GM10248 (cell line): ENCODE measurements around the gene AIDA.

Experiments
- CTCF ChIA-PET: fragments of 300-600 bp; sonication (Branson Sonifier 250); formaldehyde crosslinking; extraction: SDS; loops from one replicate; lab custom pipeline; 2021; ENCODE audit warnings: antibody characterized with exemption; lab: Yijun Ruan, JAX
- POLR2A ChIA-PET: fragments of 350-650 bp; sonication (Branson Sonifier 250); formaldehyde crosslinking; extraction: SDS; loops from one replicate; lab custom pipeline; 2020; ENCODE audit warnings: antibody characterized with exemption; lab: Yijun Ruan, JAX
- DNase-seq: peaks from one replicate; pipeline ENCODE4 v3.0.0; 2012; ENCODE audit errors: extremely low spot score
- CTCF ChIP-seq: IDR thresholded peaks from 2 replicates; pipeline ENCODE4 v1.5.1; 2012; ENCODE audit warnings: mild to moderate bottlenecking, low read depth; ENCODE audit errors: extremely low read depth, missing control alignments, control extremely low read depth

AIDA gene

GRCh38 chr1:222713091-222713961 lies 1.0 kb upstream of the AIDA start:
- TF ChIP-seq CTCF, result no peak
- DNase-seq, result peak; percentile 87
- ChIA-PET POLR2A (interaction anchor here (0.6 to 1.1 kb wide), 2 partner anchors 69 to 948 kb away, joined by 3 to 4 read pairs; no protein-coding TSS in a partner anchor), CTCF (interaction anchor here (1.5 to 1.7 kb wide), 4 partner anchors 8 to 249 kb away, joined by 3 to 6 read pairs (median 4); no protein-coding TSS in a partner anchor)

GRCh38 chr1:222711319-222712252 lies 705 bp downstream of the AIDA start:
- CTCF ChIA-PET, result interaction anchor here (1.5 to 1.6 kb wide), 3 partner anchors 9 to 77 kb away, joined by 3 to 5 read pairs (median 4); no protein-coding TSS in a partner anchor
- POLR2A ChIA-PET, result no interaction called here
- no peak for TF ChIP-seq CTCF

GRCh38 chr1:222709700-222710153 lies 2.6 kb downstream of the AIDA start:
- TF ChIP-seq CTCF, result no peak
- CTCF ChIA-PET, result no interaction called here
- DNase-seq, result no peak
- POLR2A ChIA-PET, result no interaction called here

More at GRCh38 chr1:222711319-222712252, 705 bp downstream of the AIDA start:
- peak; percentile 61 for DNase-seq

- no peak for DNase-seq
- POLR2A ChIA-PET, result no interaction called here
- CTCF ChIA-PET, result no interaction called here
- no peak for TF ChIP-seq CTCF
Measured at GRCh38 chr1:222706815-222707214, 5.5 kb downstream of the AIDA start.

GRCh38 chr1:222704260-222704659 lies 8.0 kb downstream of the AIDA start:
- no peak for TF ChIP-seq CTCF
- POLR2A ChIA-PET, result no interaction called here
- CTCF ChIA-PET, result no interaction called here
- DNase-seq, result no peak

- ChIA-PET CTCF (interaction anchor here (0.7 to 2.4 kb wide), 2 partner anchors 17 to 32 kb away, joined by 3 to 7 read pairs; no protein-coding TSS in a partner anchor), POLR2A (no interaction called here)
- TF ChIP-seq CTCF, result no peak
- DNase-seq, result no peak
Measured at GRCh38 chr1:222702210-222702609, 10.1 kb downstream of the AIDA start.
